ENCODE measurements around the gene KRT27.

DNA sequence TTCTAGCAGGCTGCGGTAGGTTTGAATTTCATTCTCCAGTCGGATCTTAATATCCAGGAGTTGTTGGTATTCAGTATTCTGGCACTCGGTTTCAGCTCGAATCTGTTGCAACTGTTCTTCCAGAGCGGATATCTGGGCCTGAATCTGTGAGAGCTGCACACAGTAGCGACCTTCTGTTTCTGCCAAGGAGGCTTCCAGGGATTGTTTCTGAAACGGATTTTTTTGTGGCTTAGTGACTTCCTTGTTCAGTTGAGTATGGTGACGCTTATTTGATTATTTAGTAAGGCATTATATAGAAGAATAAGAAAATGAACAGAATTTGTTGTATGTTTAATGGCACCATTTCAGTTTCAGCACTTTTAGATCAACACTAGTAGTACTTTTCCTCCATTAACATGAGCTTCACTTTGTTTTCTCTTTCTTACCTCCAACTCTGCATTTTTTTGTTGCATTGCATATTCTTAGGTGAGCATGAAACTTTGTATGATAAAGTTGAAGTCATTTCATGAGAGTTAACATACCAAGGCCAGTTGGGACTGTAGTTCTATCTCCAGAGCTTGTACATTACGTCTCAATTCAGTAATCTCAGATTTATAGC, 37.3 kb upstream of the KRT27 start:
- TF ChIP-seq CTCF (IDR thresholded peaks at IDR 0.05 in 2 of 3, conservative IDR thresholded peaks at IDR 0.05 in 1 of 3; ENCODE audit: control insufficient read depth in 2 of 3, extremely low read depth in 1 of 3, insufficient read depth in 1 of 3, low read depth in 3 of 3, low read length in 3 of 3), result no peak
- TF ChIP-seq PAX8 (IDR thresholded peaks at IDR 0.05), result no peak
- no peak for TF ChIP-seq POLR2A (IDR thresholded peaks at IDR 0.05; ENCODE audit: low read depth, low read length)
- TF ChIP-seq TCF3 (IDR thresholded peaks at IDR 0.05; ENCODE audit: borderline replicate concordance, insufficient read depth, low read depth, low read length), result no peak

Data from GM12878 (cell line).